ENCODE data around the gene PRKD2.
A peak's percentile ranks its signal among the peaks of the same experiment; 100 is the strongest.
"Not testable (repeated sequence)": the region's sequence is repeated elsewhere in the genome, so short reads cannot be mapped to it uniquely, and the experiment has no call there.

PRKD2 gene

DNA sequence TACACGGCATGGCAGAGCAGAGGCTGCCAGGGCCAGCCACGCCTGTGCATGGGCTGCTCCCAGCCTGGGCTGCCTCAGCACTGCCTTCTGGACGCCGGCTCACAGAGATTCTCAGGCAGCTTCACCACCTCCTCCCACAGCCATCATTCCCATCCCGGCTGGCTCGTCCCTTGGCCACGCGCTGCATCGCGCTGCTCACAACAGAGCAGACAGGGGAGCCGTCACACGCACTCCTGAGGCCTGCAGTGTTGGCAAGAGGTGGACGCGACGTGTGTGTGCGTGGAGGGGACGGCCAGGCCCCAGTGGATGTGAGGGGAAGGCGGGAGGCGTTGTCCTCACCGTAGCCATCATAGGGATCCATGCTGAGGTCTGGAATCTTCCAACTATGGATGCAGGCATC, 7.6 kb upstream of the PRKD2 start:
- DNase-seq (ENCODE audit: low spot score), result no peak

DNA sequence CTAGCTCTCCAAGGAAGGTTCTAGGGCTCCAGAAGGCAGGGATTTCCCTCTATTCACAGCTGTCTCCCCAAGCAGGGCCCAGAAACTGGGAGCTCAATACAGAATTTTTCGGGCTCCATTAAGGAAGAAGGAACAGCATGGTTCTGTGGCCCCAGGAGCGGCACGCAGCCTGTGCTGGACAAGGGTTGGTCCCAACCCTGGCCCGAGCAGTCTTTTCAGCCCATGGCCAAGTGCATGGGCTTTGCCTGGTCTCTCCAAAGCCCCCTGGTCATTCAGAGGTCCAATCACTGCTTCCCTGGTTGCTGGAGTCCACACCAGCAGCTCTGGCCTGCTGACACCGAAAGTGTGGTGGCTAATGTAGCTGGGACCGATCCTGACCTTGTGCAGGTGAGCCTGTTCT, 6.6 kb upstream of the PRKD2 start:
- no peak for DNase-seq (ENCODE audit: low spot score)

DNA sequence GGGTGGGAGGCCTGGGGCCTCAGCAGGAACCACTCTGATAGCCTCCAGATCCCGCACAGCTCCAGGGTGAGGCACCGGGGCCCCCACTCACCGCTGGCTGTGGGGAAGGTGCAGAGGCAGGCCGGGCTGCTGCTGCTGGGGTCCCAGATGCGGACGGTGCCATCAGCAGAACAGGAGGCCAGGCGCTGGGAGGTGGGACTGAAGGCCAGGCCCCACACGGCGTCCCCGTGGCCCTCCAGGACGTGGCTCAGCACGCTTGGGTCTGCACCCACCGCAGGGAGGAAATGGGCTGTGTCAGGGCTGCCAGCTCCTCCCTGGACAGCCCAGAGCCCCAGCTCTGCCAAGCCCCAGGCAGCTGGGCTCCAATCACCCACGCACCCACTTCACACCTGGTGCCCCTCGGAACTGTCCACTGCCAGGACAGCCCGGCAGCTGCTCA, 6.1 kb upstream of the PRKD2 start:
- DNase-seq (ENCODE audit: low spot score), result no peak

DNA sequence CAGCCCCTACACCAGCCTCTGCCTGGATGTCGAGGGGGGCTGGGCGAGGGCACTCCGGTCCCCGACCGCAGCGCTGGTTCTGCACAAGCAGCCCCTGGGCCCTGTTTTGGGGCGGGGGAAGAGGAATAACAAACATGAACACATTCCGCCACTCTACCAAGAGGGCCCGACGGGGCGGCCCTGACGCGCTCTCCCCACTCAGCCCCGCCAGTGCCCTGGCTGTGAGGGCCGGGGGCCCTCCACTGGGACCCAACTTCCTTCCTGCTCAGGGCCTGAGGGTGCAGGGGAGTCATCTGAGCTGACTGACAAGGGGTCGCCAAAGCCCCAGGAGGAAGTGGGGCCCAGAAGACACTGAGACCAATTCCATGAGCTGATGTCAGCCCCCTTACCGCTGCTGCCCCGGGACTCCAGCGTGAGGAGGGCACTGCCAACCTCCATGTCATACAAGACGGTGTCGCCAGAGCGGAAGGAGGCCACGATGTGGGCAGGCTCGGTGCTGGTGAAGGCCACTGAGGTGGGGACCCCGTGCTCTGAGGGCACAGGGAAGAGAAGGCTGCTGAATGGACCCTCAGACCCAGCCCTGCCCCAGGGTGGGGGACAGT, 5.6 kb upstream of the PRKD2 start:
- DNase-seq (ENCODE audit: low spot score), result no peak

DNA sequence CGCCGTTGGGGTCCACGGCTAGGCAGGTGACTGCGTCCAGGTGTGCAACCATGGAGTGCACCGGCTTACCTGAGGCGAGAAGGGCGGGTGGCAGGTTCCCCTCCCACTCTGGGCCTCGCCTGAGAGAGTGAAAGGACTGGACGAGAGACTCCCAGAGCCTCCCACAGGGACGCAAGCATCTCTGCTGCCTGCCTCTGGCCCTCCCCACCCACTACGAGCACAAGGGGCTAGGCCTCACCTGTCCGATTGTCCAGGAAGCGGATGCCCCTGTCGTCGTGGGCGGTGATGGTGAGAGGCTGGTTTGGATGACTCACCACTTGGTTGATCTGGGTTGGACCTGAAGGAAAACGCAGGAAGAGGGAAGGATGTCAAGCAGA, 5.1 kb upstream of the PRKD2 start:
- peak; percentile 78 for DNase-seq (ENCODE audit: low spot score)

- no peak for DNase-seq (ENCODE audit: low spot score)
Observed at GRCh38 chr19:46721269-46722003, 4.5 kb upstream of the PRKD2 start.

GRCh38 chr19:46720503-46721239, 3.8 kb upstream of the PRKD2 start:
- no peak for DNase-seq (ENCODE audit: low spot score)

GRCh38 chr19:46719629-46720502, 3.0 kb upstream of the PRKD2 start:
- DNase-seq (ENCODE audit: low spot score), result no peak

DNA sequence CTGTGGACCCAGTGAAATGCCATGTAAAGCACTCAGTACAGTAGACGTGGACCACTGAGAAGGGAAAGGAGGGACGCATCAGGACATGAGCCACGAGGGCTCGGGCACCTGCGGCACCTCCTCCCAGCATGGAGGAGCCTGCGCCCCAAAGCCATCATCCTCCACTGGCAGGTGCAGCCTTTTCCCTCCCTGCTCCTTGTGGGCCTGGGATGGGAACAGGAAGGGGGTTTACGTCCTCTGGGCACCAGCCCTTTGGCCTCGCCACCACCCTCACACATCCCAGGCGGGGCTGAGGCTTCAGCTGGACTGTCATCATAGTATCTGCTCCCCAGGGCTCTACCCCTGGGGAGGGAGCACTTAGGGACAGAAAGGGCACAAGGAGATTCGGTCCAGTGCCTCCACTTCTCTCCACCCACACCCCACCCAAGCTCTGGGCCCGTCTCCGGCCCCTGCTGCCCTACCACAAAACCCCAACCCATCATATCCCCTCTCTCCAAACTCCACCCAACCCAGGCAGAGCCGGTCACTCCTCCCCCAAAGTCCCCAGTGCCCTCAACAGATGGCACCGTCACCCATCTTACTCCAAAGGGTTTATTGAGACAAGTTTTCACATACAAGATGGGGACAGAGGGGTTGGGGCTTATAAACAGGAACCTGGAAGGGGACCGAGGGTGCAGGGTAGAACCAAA, 2.2 kb upstream of the PRKD2 start:
- DNase-seq (ENCODE audit: low spot score), result no peak

DNA sequence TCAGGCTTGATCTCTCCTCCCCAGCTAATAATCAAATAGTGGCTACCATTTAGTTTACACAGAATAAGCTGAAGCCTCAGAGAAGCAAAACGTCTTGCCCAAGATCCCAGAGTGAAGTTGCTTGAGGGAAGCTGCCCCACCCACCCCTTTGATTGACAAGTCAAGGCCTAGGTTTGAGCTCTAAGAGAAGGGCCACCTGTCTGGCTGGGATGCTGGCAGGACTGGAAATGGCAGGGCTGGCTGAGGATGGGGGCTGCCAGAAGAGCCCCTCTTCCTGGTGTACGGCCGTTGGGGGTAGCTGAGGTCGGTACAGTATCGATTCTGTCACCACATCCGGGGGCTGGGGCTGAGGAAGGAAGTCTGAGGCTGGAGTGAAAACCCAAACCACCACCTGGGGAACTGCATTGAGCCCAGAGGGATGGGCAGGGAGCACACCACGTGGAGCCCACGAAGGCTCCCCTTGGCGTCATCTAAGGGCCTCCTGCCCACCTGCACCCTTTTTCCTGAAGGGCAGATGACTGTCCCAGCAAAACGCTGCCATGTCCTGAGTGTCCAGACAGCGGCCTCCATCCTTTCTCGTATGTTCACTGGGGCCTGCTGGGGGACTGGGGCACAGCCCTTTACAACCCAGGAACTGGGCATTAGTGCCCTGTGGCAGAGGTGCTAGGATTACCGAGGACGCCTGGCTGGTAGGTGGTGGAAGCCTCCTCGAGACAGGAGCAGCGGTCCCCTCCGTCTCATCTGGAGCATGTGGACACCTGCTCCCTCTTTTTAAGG, 1.4 kb upstream of the PRKD2 start:
- peak; percentile 64 for DNase-seq (ENCODE audit: low spot score)

- peak; percentile 44 for DNase-seq (ENCODE audit: low spot score)
Observed at GRCh38 chr19:46717716-46718143, 816 bp upstream of the PRKD2 start.

DNA sequence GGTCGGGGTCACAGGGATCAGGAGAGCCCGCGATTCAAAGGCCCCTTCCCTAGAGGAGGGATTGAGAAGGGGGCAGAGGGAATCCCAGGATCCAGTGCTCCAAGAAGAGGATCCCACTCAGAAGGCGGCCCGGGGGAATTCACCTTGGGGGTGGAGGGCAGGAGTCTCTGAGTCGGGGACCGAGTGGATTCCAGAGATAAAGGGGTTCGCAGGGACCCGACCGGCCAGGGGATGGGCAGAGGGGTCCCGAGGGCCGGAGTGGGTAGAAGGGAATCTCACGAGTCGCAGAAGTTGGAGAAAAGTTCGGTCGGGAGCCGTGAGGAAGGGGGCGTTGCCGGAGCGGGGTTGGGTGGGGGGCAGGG, 261 bp downstream of the PRKD2 start:
- DNase-seq (ENCODE audit: low spot score), result no peak

- DNase-seq (ENCODE audit: low spot score), result no peak
Observed at GRCh38 chr19:46715975-46716671, 791 bp downstream of the PRKD2 start.

- no peak for DNase-seq (ENCODE audit: low spot score)
Observed at GRCh38 chr19:46715620-46715974, 1.3 kb downstream of the PRKD2 start.

DNA sequence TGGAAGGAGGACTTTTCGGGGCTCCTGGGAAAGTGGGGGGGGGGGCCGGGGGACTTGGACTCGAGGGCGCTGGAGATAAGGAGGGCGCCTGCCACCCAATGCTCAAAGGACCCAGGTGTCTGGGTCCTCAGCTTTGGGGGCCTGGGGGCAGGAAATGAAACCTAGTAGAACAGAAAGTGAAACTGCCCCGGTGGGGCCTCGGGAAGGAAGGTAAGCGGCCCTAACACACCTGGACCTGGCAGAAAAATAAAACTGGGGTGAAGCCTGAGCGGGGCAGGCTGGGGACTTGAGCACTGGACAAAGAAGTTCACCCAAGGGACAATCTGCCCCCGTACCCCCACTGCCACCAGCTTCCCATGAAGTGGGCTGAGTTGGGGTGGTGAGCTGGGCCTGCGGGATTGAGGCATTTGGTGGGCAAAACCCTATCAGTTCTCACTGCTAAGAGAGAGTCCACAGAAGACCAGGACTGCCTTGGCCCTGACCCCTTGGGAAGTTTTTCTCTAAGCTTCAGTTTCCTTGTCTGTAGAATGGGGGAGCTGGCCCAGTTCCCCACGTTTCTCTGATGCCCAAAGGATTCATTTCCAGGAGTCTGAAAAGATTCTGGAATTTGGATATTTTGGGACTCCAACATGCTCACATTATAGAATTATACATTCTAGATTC, 2.3 kb downstream of the PRKD2 start:
- DNase-seq (ENCODE audit: low spot score), result peak; percentile 67

DNA sequence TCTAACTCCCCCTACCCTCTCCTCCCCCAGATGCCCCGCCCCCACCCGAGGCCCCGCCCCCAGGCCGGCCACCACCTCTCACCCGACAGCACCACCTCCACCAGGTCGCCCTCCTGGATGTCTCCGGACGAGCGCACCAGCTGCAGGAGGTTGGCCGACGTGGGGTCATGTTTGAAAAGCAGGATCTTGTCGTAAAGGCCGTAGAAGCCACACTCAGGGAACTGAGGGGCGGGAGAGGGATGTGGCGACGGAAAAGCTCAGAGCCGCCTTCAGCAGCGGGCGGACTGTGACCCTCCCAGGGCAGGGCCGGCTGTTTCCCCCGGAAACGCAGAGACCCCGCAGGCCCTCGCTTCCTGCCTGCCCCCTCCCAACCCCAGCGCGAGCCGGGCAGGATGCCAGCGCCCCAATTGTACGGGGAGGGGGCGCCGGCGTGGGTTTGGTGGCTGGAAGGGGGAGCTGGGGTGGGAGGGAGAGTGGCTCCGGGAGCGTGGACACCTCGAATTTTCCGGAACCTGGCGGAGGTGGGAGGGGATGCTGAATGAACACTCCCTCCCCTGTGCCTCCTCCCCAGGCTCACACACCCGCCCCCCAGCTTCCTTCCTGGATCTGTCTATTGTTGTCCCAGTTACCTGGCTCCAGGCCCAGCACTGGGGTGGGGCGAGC, 3.0 kb downstream of the PRKD2 start:
- peak; percentile 90 for DNase-seq (ENCODE audit: low spot score)

DNA sequence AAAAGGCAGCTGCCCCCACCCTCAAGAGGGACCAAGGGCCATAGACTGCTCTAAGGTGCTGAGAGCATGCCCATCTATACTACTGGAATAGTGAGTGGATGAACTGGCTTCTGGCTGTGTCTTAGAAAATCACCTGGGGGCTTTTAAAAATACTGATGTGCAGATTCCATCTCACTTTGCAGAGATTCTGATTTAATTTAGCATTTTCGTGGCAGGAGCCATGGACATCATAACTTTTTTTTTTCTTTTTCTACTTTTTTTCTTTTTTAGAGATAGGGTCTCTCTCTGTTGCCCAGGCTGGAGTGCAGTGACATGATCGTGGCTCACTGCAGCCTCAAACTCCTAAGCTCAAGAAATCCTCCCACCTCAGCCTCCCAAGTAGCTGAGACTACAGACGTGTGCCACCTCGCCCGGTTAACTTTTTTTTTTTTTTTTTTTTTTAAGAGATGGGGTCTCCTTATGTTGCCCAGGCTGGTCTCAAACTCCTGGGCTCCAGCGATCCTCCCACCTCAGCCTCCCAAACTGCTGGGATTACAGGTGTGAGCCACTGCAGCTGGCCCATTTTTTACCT, 4.1 kb downstream of the PRKD2 start:
- not testable (repeated sequence) for DNase-seq (ENCODE audit: low spot score)

DNA sequence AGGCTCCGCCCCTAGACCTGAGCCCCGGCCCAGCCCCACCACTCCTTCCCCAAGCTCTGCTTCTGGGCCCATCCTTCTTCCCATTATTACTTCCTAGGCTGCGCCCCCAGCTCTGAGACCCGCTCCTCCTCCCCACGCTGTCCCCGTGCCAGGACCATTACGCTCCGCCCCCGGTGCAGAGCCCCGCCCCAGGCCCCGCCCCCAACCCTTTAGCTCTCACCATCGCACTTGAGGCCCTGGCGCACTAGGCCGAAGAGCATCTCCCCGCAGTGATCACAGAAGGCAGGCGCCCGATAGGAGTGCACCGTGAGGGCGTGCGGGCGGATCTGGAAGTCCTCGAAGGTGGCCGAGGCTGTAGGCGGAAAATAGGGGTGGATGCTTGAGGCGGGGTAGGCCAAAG, 6.2 kb downstream of the PRKD2 start:
- DNase-seq (ENCODE audit: low spot score), result no peak

All from SW480 (cell line).